Measurements from ENCODE around the gene NAA10. TPM values are rescaled to one million over a fixed set of nuclear protein-coding genes. Genes with fewer than 3 reads are reported as not detected.

Gene NAA10
- total and polyA plus RNA-seq, 2 of the 13 experiments (the other 11 are each of a cell fraction or from before 2014, with no cell fraction given): 49.2 to 51.7 TPM

GRCh38 chrX:153972368-153973126, 37.7 kb upstream of the NAA10 start, which contains the start of gene TMEM187 (continued):
- TF ChIP-seq, protein P1, sequence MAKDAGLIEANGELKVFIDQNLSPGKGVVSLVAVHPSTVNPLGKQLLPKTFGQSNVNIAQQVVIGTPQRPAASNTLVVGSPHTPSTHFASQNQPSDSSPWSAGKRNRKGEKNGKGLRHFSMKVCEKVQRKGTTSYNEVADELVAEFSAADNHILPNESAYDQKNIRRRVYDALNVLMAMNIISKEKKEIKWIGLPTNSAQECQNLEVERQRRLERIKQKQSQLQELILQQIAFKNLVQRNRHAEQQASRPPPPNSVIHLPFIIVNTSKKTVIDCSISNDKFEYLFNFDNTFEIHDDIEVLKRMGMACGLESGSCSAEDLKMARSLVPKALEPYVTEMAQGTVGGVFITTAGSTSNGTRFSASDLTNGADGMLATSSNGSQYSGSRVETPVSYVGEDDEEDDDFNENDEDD (CRISPR knock-in tag; IDR thresholded peaks at IDR 0.05; ENCODE audit: borderline replicate concordance): 0 out of 2 replicates have a peak, but pooled peaks have one; percentile 58
- 0 out of 2 replicates have a peak, but pooled peaks have one; percentile 0 for TF ChIP-seq ZFX (CRISPR knock-in tag; IDR thresholded peaks at IDR 0.05; ENCODE audit: low read depth)
- TF ChIP-seq AGO2 (optimal IDR thresholded peaks at IDR 0.05; ENCODE audit: low read depth, low read length): peak; percentile 7
- 0 out of 2 replicates have a peak, but pooled peaks have one; percentile 39 for TF ChIP-seq KLF12 (CRISPR knock-in tag; IDR thresholded peaks at IDR 0.05; ENCODE audit: borderline replicate concordance)
- TF ChIP-seq PAWR (CRISPR knock-in tag; IDR thresholded peaks at IDR 0.05; ENCODE audit: borderline replicate concordance): no peak
- peak; percentile 80; the same call in 1 of the 2 replicates for TF ChIP-seq CREB1 (IDR thresholded peaks at IDR 0.05)
- TF ChIP-seq CREB1 (CRISPR knock-in tag; IDR thresholded peaks at IDR 0.05): no peak
- no peak for TF ChIP-seq ZNF558 (CRISPR knock-in tag; IDR thresholded peaks at IDR 0.05; ENCODE audit: borderline replicate concordance)
- peak; percentile 11 for TF ChIP-seq YY1 (IDR thresholded peaks at IDR 0.05; ENCODE audit: insufficient read depth, insufficient replicate concordance, low read depth, low read length)
- TF ChIP-seq, protein P2, sequence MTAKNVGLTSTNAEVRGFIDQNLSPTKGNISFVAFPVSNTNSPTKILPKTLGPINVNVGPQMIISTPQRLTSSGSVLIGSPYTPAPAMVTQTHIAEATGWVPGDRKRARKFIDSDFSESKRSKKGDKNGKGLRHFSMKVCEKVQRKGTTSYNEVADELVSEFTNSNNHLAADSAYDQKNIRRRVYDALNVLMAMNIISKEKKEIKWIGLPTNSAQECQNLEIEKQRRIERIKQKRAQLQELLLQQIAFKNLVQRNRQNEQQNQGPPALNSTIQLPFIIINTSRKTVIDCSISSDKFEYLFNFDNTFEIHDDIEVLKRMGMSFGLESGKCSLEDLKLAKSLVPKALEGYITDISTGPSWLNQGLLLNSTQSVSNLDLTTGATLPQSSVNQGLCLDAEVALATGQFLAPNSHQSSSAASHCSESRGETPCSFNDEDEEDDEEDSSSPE (CRISPR knock-in tag; IDR thresholded peaks at IDR 0.05): peak; percentile 76
- TF ChIP-seq, protein P3, sequence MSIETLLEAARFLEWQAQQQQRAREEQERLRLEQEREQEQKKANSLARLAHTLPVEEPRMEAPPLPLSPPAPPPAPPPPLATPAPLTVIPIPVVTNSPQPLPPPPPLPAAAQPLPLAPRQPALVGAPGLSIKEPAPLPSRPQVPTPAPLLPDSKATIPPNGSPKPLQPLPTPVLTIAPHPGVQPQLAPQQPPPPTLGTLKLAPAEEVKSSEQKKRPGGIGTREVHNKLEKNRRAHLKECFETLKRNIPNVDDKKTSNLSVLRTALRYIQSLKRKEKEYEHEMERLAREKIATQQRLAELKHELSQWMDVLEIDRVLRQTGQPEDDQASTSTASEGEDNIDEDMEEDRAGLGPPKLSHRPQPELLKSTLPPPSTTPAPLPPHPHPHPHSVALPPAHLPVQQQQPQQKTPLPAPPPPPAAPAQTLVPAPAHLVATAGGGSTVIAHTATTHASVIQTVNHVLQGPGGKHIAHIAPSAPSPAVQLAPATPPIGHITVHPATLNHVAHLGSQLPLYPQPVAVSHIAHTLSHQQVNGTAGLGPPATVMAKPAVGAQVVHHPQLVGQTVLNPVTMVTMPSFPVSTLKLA (IDR thresholded peaks at IDR 0.05): no peak
- TF ChIP-seq ZNF766 (CRISPR knock-in tag; IDR thresholded peaks at IDR 0.05; ENCODE audit: borderline replicate concordance): 0 out of 2 replicates have a peak, but pooled peaks have one; percentile 0
- 0 out of 2 replicates have a peak, but pooled peaks have one; percentile 24 for TF ChIP-seq ZC3H13 (CRISPR knock-in tag; IDR thresholded peaks at IDR 0.05)
- TF ChIP-seq, protein P4, sequence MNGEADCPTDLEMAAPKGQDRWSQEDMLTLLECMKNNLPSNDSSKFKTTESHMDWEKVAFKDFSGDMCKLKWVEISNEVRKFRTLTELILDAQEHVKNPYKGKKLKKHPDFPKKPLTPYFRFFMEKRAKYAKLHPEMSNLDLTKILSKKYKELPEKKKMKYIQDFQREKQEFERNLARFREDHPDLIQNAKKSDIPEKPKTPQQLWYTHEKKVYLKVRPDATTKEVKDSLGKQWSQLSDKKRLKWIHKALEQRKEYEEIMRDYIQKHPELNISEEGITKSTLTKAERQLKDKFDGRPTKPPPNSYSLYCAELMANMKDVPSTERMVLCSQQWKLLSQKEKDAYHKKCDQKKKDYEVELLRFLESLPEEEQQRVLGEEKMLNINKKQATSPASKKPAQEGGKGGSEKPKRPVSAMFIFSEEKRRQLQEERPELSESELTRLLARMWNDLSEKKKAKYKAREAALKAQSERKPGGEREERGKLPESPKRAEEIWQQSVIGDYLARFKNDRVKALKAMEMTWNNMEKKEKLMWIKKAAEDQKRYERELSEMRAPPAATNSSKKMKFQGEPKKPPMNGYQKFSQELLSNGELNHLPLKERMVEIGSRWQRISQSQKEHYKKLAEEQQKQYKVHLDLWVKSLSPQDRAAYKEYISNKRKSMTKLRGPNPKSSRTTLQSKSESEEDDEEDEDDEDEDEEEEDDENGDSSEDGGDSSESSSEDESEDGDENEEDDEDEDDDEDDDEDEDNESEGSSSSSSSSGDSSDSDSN (CRISPR knock-in tag; IDR thresholded peaks at IDR 0.05): peak; percentile 7; the same call in 1 of the 2 replicates
- no peak for TF ChIP-seq ZC3H4 (CRISPR knock-in tag; IDR thresholded peaks at IDR 0.05; ENCODE audit: borderline replicate concordance)
- TF ChIP-seq ZNF556 (CRISPR knock-in tag; IDR thresholded peaks at IDR 0.05; ENCODE audit: borderline replicate concordance): no peak
- peak; percentile 20; the same call in 1 of the 2 replicates for TF ChIP-seq SIN3A (IDR thresholded peaks at IDR 0.05; ENCODE audit: borderline replicate concordance, low read depth, low read length)
